ENCODE measurements around the gene RIN3.

Gene RIN3

DNA sequence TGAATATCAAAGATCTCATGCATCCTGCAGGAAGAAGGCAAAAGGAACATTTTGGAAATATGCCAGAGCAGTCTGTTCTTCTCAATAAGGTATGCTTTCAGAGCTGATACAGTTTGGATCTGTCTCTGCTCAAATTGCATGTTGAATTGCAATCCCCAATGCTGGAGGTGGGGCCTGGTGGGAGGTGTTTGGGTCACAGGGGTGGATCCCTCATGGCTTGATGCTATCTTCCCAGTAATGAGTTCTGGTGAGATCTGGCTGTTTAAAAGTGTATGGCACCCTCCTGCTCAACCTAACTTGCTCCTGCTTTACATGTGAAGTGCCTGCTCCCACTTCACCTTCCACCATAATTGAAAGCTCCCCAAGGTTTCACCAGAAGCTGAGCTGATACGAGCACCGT lies 76.6 kb downstream of the RIN3 start:
- TF ChIP-seq, protein P1, sequence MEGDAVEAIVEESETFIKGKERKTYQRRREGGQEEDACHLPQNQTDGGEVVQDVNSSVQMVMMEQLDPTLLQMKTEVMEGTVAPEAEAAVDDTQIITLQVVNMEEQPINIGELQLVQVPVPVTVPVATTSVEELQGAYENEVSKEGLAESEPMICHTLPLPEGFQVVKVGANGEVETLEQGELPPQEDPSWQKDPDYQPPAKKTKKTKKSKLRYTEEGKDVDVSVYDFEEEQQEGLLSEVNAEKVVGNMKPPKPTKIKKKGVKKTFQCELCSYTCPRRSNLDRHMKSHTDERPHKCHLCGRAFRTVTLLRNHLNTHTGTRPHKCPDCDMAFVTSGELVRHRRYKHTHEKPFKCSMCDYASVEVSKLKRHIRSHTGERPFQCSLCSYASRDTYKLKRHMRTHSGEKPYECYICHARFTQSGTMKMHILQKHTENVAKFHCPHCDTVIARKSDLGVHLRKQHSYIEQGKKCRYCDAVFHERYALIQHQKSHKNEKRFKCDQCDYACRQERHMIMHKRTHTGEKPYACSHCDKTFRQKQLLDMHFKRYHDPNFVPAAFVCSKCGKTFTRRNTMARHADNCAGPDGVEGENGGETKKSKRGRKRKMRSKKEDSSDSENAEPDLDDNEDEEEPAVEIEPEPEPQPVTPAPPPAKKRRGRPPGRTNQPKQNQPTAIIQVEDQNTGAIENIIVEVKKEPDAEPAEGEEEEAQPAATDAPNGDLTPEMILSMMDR (IDR thresholded peaks at IDR 0.05) = no peak

DNA sequence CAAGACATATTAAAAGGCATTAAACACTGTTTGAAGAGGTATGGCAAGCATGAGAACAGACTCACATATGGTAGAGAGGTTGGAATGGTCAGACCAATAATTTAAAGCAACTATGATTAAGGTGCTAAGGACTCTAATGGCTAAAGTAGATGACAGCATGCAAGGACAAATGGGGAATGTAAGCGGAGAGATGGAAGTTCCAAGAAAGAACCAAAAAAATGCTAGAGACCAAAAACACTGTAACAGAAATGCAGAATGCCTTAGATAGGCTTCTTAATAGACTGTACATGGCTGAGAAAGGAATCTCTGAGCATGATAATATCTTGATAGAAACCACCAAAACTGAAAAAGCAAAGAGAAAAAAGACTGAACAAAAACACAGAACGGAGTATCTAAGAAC lies 77.4 kb downstream of the RIN3 start:
- TF ChIP-seq, protein P1 (IDR thresholded peaks at IDR 0.05) = no peak

DNA sequence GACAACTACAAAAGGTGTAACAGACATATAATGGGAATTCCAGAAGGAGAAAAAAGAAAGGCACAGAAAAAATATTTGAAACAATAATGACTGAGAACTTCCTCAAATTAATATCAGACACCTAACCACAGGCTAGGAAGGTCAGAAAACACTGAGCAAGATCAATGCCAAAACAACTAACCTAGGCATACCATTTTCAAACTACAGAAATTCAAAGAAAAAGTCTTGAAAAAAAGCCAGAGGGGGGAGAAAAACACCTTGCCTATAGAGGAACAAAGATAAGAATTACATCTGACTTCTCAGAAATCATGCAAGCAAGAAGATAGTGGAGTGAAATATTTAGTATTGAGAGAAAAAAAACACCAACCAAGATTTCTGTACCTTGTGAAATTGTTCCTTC lies 77.8 kb downstream of the RIN3 start:
- TF ChIP-seq, protein P1 (IDR thresholded peaks at IDR 0.05) = no peak

DNA sequence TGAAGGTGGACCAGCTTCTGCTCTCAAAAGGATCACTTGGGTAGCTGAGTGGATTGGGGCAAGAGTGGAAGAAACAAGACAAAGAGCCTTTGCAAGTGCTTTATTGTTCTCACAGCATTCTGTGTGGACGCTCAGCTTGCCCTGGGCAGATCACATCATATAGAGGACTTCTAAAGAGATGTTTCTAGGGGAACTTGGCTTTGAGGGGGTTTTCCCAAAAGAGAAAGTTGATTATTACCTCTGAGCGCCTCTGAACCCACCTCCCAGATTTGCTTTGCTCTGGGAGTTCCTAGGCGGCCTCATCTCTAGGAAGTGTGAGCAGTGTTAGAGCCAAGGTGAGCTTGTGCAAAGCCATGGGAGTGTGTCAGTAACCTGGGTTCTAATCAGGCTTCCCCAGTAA lies 81.7 kb downstream of the RIN3 start:
- TF ChIP-seq, protein P1 (IDR thresholded peaks at IDR 0.05) = no peak

DNA sequence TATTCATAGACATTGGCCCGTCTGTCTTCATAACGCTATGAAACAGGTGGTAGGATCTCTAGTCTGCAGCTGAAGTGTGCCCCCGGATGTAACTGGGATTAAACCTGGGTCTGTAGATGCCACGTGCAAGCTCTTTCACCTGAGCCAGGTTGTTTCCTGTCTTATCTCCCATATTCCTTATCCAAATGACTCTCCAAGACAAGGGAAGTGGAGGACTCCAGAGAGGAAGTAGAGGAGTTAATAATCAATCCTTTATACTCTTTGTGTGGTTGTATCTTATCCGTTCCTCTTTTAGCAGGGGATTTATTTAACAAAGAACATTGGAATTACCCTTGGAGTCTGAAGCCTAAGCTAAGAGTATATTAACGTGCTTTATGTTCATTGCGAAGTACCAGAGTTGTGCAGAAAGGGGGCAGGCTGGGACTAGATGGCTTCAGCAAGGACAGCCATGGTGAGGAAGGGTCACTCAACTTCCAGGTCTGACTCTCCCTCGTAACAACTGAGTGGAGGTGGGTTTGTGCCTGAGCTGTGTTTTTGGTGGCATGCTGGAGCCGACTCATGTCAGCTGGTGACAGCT lies 82.8 kb downstream of the RIN3 start:
- TF ChIP-seq, protein P1 (IDR thresholded peaks at IDR 0.05) = no peak; the same call in 1 of the 2 replicates

DNA sequence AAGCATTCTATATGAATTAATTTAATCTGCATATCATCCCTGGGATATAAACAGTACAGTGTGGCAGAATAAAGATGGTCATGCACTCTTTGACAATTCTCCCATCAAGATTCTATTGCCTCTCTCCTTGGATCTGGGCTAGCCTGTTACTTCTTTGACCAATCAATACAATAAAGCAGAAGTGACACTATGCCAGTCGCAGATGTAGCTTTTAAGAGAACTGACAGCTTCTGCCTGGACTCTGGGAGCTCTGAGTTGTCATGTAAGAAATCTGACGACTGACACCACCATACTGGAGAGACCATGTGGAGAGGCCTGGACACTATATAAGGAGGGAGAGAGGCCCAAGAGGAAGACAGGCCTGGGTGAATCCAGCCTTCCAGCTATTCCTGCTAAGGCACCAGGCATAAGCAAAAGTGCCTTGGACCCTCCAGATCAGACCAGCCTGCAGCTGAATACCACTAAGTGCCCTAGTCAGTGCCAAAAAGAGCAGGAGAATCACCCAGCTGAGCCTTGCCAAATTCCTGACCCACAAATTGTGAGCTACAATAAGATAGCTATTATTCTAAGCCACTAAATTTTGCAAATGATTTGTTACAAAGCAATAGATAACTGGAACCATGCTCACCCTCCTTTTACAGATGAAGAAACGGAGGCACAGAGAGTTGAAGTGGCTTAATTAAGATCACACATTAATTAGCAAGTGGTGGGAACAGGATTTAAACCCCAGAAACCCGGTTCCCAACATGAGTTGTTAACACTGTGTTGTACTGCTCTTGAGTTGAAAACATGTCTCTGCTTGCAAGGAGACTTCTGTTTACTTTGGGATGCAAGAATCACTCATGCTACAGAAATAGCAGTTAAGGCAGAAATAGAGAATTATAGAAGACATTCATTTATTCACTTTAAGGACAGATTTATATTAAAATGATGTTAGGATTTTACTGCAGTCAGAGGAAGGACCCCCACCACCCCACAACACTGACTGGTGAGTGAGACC lies 84.6 kb downstream of the RIN3 start:
- TF ChIP-seq, protein P1 (IDR thresholded peaks at IDR 0.05) = no peak

DNA sequence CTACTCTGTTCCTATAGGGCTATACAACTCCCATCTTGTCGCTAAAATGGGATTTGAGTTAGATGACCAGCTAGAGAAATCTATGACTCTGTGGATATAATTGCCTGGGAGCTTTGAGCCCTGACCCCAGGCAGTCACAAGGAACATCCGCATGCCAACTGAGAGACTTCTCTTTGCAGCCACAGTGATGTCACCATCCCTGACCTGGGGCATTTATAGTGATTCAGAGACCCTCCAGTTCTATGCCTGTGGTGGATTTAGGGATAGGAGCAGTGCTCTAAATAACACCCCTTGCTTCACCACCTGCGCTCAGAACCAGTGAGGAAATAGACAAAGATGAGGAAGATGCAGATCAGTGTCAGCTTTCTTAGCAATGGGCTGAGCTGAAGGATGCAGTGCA lies 86.2 kb downstream of the RIN3 start:
- TF ChIP-seq, protein P1 (IDR thresholded peaks at IDR 0.05) = no peak

Measured in LNCAP (cell line).